A673 (cell line): ENCODE data around the gene NAALADL2.

ENCODE experiments used
- EZH2 ChIP-seq: fragments of 200-600 bp; sonication (generic); IDR thresholded peaks from 2 replicates; pipeline ENCODE4 v1.6.1; 2017; ENCODE audit warnings: borderline replicate concordance, low read depth, mild to moderate bottlenecking, mixed read lengths, antibody characterized with exemption, low read length; ENCODE audit not compliant: poor library complexity, severe bottlenecking
- TF ChIP-seq, protein P1 (sequence below): fragments of 300-800, 200-600 bp; sonication (generic); conservative IDR thresholded peaks from 2 replicates; pipeline ENCODE4 v1.5.1; 2017; ENCODE audit warnings: low read depth, mild to moderate bottlenecking, antibody characterized with exemption, low read length, moderate library complexity, mixed read lengths

DNA sequence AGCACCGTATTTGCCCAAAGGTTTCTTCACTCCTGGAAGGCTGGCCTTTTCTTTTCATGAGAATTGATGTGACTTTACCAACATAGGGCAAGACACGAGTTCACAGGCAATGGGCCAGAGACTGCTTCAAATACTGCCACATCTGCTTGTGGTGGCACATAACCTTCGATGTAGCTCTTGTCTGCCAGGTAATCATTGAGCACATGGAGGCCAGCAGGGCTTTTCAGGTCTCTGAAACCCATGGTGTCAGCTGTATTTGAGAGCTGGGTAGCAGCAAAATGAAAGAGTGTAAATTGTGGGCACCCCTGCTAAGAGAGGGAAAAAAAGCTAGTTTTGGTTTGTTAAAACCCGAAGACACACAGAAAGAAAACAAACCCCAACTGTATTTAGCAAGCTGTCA lies 200.7 kb downstream of the NAALADL2 start:
- TF ChIP-seq, protein P1, sequence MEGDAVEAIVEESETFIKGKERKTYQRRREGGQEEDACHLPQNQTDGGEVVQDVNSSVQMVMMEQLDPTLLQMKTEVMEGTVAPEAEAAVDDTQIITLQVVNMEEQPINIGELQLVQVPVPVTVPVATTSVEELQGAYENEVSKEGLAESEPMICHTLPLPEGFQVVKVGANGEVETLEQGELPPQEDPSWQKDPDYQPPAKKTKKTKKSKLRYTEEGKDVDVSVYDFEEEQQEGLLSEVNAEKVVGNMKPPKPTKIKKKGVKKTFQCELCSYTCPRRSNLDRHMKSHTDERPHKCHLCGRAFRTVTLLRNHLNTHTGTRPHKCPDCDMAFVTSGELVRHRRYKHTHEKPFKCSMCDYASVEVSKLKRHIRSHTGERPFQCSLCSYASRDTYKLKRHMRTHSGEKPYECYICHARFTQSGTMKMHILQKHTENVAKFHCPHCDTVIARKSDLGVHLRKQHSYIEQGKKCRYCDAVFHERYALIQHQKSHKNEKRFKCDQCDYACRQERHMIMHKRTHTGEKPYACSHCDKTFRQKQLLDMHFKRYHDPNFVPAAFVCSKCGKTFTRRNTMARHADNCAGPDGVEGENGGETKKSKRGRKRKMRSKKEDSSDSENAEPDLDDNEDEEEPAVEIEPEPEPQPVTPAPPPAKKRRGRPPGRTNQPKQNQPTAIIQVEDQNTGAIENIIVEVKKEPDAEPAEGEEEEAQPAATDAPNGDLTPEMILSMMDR, result no peak
- no peak for TF ChIP-seq EZH2
